HepG2 (cell line): Measurements from ENCODE around the gene COPB2. TPM values are rescaled to one million over a fixed set of nuclear protein-coding genes. Genes with fewer than 3 reads are reported as not detected.
A peak's percentile ranks its signal among the peaks of the same experiment; 100 is the strongest.

Experiments
- CCDC6 ChIP-seq: sonication (generic); formaldehyde crosslinking; IDR thresholded peaks from 2 replicates; pipeline ENCODE4 v1.8.1; 2022; ENCODE audit warnings: mild to moderate bottlenecking, missing genetic modification reagents, moderate library complexity
- KLF16 ChIP-seq, 2 experiments: sonication (generic) in 1 of 2; formaldehyde crosslinking in 1 of 2; IDR thresholded peaks; 2 replicates each; pipeline versions ENCODE4 v1.6.1 to v1.8.0; 2016 to 2023; ENCODE audit warnings: missing genetic modification reagents in 2 of 2, missing compliant biosample characterization in 1 of 2
- PAX8 ChIP-seq: sonication (generic); formaldehyde crosslinking; IDR thresholded peaks from 2 replicates; pipeline ENCODE4 v1.8.0; 2022; ENCODE audit warnings: mild to moderate bottlenecking, missing genetic modification reagents, borderline replicate concordance
- SMARCE1 ChIP-seq: fragments of 450-650 bp; IDR thresholded peaks from 2 replicates; pipeline ENCODE4 v1.6.1; 2017; ENCODE audit warnings: borderline replicate concordance
- STAT5B ChIP-seq: sonication (generic); formaldehyde crosslinking; IDR thresholded peaks from 2 replicates; pipeline ENCODE4 v1.4.0; 2020; ENCODE audit warnings: missing genetic modification reagents
- TBX2 ChIP-seq: sonication (generic); formaldehyde crosslinking; IDR thresholded peaks from 2 replicates; pipeline ENCODE4 v1.5.0; 2020; ENCODE audit warnings: missing genetic modification reagents, mild to moderate bottlenecking, borderline replicate concordance
- TEAD3 ChIP-seq: optimal IDR thresholded peaks from 2 replicates; pipeline ENCODE3; 2016; ENCODE audit warnings: borderline replicate concordance
- ZNF10 ChIP-seq: sonication (generic); formaldehyde crosslinking; IDR thresholded peaks from 2 replicates; pipeline ENCODE4 v1.4.0; 2020; ENCODE audit warnings: mild to moderate bottlenecking, low read depth, missing genetic modification reagents, borderline replicate concordance
- ZNF234 ChIP-seq: sonication (generic); formaldehyde crosslinking; conservative IDR thresholded peaks from 2 replicates; pipeline ENCODE4 v1.5.1; 2020; ENCODE audit warnings: mild to moderate bottlenecking, missing genetic modification reagents
- ZNF343 ChIP-seq: sonication (generic); formaldehyde crosslinking; IDR thresholded peaks from 2 replicates; pipeline ENCODE4 v1.4.0; 2020; ENCODE audit warnings: mild to moderate bottlenecking, missing genetic modification reagents
- ZNF605 ChIP-seq: sonication (generic); formaldehyde crosslinking; IDR thresholded peaks from 2 replicates; pipeline ENCODE4 v1.8.0; 2022; ENCODE audit warnings: mild to moderate bottlenecking, missing genetic modification reagents
- ZNF709 ChIP-seq: sonication (generic); formaldehyde crosslinking; IDR thresholded peaks from 2 replicates; pipeline ENCODE4 v1.5.0; 2020; ENCODE audit warnings: mild to moderate bottlenecking, missing genetic modification reagents
- polyA plus RNA-seq, 8 experiments: library from polyadenylated mRNA; depleted of rRNA in 3 of 8; stranded (reverse) in 7 of 8; unstranded in 1 of 8; fragments of >200 nt; fragmentation: Illumina TruSeq in 4 of 8; extraction: Trizol in 4 of 8; gene quantifications; 2 replicates each; pipeline versions ENCODE4 v1.2.1 to v1.2.3, GENCODE V29; 2011 to 2016; ENCODE audit warnings: low read depth in 4 of 8, missing spikeins in 1 of 8, mixed read lengths in 1 of 8; ENCODE audit not compliant: insufficient read depth in 1 of 8
- total RNA-seq, 5 experiments: library from RNA; depleted of rRNA; stranded (reverse); fragments of >200 nt; fragmentation: Illumina TruSeq; extraction: Trizol; gene quantifications; 2 replicates each; pipeline ENCODE4 v1.2.3, GENCODE V29; 2016; ENCODE audit warnings: low read depth in 1 of 5
- TF ChIP-seq, protein P1 (sequence below): IDR thresholded peaks from 2 replicates; pipeline ENCODE4 v1.6.1; 2012; ENCODE audit warnings: low read depth, low read length, improper control_type of control experiment
- TF ChIP-seq, protein P2 (sequence below): sonication (generic); formaldehyde crosslinking; IDR thresholded peaks from 2 replicates; pipeline ENCODE4 v1.5.0; 2020; ENCODE audit warnings: mild to moderate bottlenecking, missing genetic modification reagents, borderline replicate concordance
- TF ChIP-seq, protein P3 (sequence below): sonication (generic); formaldehyde crosslinking; IDR thresholded peaks from 2 replicates; pipeline ENCODE4 v1.4.0; 2020; ENCODE audit warnings: missing genetic modification reagents

The COPB2 gene
- total and polyA plus RNA-seq, 2 of the 13 experiments (the other 11 are each of a cell fraction or from before 2014, with no cell fraction given) = 83.3 to 217 TPM

DNA sequence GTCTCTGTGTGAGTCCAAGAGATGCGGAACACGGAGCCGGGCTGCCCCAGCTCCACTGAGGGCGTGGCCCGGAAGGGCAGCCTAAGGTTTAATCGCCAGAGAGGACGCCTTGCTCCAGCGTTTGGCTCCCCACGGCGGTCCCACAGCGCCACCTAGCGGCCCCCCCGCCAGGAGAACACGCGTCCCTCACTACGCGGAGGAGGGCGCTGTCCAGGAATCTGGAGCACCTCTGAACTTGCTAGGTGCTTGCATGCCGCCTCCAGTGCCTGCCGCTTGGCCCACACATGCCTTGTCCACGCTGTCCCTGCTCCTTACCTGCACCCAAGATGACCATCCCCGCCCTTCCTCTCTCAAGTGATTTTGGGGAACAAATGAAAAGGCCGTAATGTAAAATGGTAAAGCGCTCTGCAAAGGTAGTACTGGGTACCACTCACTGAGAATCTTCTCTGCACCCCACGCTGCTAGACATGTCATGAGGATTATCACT is 60.0 kb downstream of the COPB2 start (continued):
- TF ChIP-seq, protein P1, sequence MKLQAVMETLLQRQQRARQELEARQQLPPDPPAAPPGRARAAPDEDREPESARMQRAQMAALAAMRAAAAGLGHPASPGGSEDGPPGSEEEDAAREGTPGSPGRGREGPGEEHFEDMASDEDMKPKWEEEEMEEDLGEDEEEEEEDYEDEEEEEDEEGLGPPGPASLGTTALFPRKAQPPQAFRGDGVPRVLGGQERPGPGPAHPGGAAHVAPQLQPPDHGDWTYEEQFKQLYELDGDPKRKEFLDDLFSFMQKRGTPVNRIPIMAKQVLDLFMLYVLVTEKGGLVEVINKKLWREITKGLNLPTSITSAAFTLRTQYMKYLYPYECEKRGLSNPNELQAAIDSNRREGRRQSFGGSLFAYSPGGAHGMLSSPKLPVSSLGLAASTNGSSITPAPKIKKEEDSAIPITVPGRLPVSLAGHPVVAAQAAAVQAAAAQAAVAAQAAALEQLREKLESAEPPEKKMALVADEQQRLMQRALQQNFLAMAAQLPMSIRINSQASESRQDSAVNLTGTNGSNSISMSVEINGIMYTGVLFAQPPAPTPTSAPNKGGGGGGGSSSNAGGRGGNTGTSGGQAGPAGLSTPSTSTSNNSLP = no peak; the same call in 1 of the 2 replicates
- TF ChIP-seq CCDC6 (CRISPR knock-in tag) = no peak
- TF ChIP-seq SMARCE1 = no peak
- peak in 1 of 2 experiments; percentile 70; a peak in 1 of 4 replicates for TF ChIP-seq KLF16 (CRISPR knock-in tag; IDR thresholded peaks at IDR 0.05)
- TF ChIP-seq, protein P2, sequence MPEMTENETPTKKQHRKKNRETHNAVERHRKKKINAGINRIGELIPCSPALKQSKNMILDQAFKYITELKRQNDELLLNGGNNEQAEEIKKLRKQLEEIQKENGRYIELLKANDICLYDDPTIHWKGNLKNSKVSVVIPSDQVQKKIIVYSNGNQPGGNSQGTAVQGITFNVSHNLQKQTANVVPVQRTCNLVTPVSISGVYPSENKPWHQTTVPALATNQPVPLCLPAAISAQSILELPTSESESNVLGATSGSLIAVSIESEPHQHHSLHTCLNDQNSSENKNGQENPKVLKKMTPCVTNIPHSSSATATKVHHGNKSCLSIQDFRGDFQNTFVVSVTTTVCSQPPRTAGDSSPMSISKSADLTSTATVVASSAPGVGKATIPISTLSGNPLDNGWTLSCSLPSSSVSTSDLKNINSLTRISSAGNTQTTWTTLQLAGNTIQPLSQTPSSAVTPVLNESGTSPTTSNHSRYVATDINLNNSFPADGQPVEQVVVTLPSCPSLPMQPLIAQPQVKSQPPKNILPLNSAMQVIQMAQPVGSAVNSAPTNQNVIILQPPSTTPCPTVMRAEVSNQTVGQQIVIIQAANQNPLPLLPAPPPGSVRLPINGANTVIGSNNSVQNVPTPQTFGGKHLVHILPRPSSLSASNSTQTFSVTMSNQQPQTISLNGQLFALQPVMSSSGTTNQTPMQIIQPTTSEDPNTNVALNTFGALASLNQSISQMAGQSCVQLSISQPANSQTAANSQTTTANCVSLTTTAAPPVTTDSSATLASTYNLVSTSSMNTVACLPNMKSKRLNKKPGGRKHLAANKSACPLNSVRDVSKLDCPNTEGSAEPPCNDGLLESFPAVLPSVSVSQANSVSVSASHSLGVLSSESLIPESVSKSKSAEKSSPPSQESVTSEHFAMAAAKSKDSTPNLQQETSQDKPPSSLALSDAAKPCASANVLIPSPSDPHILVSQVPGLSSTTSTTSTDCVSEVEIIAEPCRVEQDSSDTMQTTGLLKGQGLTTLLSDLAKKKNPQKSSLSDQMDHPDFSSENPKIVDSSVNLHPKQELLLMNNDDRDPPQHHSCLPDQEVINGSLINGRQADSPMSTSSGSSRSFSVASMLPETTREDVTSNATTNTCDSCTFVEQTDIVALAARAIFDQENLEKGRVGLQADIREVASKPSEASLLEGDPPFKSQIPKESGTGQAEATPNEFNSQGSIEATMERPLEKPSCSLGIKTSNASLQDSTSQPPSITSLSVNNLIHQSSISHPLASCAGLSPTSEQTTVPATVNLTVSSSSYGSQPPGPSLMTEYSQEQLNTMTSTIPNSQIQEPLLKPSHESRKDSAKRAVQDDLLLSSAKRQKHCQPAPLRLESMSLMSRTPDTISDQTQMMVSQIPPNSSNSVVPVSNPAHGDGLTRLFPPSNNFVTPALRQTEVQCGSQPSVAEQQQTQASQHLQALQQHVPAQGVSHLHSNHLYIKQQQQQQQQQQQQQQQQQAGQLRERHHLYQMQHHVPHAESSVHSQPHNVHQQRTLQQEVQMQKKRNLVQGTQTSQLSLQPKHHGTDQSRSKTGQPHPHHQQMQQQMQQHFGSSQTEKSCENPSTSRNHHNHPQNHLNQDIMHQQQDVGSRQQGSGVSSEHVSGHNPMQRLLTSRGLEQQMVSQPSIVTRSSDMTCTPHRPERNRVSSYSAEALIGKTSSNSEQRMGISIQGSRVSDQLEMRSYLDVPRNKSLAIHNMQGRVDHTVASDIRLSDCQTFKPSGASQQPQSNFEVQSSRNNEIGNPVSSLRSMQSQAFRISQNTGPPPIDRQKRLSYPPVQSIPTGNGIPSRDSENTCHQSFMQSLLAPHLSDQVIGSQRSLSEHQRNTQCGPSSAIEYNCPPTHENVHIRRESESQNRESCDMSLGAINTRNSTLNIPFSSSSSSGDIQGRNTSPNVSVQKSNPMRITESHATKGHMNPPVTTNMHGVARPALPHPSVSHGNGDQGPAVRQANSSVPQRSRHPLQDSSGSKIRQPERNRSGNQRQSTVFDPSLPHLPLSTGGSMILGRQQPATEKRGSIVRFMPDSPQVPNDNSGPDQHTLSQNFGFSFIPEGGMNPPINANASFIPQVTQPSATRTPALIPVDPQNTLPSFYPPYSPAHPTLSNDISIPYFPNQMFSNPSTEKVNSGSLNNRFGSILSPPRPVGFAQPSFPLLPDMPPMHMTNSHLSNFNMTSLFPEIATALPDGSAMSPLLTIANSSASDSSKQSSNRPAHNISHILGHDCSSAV (CRISPR knock-in tag) = no peak
- TF ChIP-seq ZNF605 = no peak; the same call in 1 of the 2 replicates
- no peak for TF ChIP-seq ZNF234 (CRISPR knock-in tag)
- TF ChIP-seq TBX2 (CRISPR knock-in tag) = no peak
- TF ChIP-seq, protein P3, sequence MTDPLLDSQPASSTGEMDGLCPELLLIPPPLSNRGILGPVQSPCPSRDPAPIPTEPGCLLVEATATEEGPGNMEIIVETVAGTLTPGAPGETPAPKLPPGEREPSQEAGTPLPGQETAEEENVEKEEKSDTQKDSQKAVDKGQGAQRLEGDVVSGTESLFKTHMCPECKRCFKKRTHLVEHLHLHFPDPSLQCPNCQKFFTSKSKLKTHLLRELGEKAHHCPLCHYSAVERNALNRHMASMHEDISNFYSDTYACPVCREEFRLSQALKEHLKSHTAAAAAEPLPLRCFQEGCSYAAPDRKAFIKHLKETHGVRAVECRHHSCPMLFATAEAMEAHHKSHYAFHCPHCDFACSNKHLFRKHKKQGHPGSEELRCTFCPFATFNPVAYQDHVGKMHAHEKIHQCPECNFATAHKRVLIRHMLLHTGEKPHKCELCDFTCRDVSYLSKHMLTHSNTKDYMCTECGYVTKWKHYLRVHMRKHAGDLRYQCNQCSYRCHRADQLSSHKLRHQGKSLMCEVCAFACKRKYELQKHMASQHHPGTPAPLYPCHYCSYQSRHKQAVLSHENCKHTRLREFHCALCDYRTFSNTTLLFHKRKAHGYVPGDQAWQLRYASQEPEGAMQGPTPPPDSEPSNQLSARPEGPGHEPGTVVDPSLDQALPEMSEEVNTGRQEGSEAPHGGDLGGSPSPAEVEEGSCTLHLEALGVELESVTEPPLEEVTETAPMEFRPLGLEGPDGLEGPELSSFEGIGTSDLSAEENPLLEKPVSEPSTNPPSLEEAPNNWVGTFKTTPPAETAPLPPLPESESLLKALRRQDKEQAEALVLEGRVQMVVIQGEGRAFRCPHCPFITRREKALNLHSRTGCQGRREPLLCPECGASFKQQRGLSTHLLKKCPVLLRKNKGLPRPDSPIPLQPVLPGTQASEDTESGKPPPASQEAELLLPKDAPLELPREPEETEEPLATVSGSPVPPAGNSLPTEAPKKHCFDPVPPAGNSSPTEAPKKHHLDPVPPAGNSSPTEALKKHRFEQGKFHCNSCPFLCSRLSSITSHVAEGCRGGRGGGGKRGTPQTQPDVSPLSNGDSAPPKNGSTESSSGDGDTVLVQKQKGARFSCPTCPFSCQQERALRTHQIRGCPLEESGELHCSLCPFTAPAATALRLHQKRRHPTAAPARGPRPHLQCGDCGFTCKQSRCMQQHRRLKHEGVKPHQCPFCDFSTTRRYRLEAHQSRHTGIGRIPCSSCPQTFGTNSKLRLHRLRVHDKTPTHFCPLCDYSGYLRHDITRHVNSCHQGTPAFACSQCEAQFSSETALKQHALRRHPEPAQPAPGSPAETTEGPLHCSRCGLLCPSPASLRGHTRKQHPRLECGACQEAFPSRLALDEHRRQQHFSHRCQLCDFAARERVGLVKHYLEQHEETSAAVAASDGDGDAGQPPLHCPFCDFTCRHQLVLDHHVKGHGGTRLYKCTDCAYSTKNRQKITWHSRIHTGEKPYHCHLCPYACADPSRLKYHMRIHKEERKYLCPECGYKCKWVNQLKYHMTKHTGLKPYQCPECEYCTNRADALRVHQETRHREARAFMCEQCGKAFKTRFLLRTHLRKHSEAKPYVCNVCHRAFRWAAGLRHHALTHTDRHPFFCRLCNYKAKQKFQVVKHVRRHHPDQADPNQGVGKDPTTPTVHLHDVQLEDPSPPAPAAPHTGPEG (CRISPR knock-in tag) = no peak
- no peak for TF ChIP-seq ZNF709 (CRISPR knock-in tag)
- TF ChIP-seq TEAD3 (CRISPR knock-in tag) = peak; percentile 70
- no peak for TF ChIP-seq PAX8 (CRISPR knock-in tag)
- no peak for TF ChIP-seq ZNF10 (CRISPR knock-in tag)
- no peak for TF ChIP-seq STAT5B
- no peak for TF ChIP-seq ZNF343 (CRISPR knock-in tag)
